OCI-LY7 (cell line): ENCODE data around the gene THAP7. TPM values are rescaled to one million over a fixed set of nuclear protein-coding genes. Genes with fewer than 3 reads are reported as not detected.

Source experiments
- BruUV-seq: library from RNA; stranded (reverse); fragments of 400-500 nt; replicated peaks from 2 replicates; lab custom pipeline; 2021; lab: Mats Ljungman, UMichigan
- CTCF ChIA-PET: fragments of 300-600 bp; sonication (Branson Sonifier 250); formaldehyde crosslinking; loops from one replicate; lab custom pipeline; 2022; ENCODE audit warnings: antibody characterized with exemption; ENCODE audit not compliant: unreplicated experiment; lab: Charles Lee
- POLR2A ChIA-PET: fragments of 300-600 bp; sonication (Branson Sonifier 250); formaldehyde crosslinking; loops from one replicate; lab custom pipeline; 2022; ENCODE audit warnings: antibody characterized with exemption; lab: Charles Lee
- DNase-seq: peaks from one replicate; pipeline ENCODE4 v3.0.0-alpha.2; 2015; ENCODE audit warnings: low spot score
- H2AFZ ChIP-seq: fragments of 200-600 bp; sonication (generic), shearing (Covaris generic); 2 replicates; pipeline ENCODE4 v1.6.1; 2014; ENCODE audit warnings: mild to moderate bottlenecking, antibody characterized with exemption, low read length, moderate library complexity
- H3K27ac ChIP-seq: fragments of 200-600 bp; sonication (generic); 2 replicates; pipeline ENCODE4 v1.5.1; 2014; ENCODE audit warnings: mixed run types, low read depth, mild to moderate bottlenecking, moderate library complexity, low read length, inconsistent platforms; ENCODE audit not compliant: poor library complexity, severe bottlenecking
- H3K36me3 ChIP-seq: fragments of 200-600 bp; sonication (generic); 2 replicates; pipeline ENCODE4 v1.6.1; 2014; ENCODE audit warnings: mild to moderate bottlenecking, antibody characterized with exemption, low read length, moderate library complexity, mixed read lengths; ENCODE audit not compliant: insufficient read depth
- H3K4me1 ChIP-seq: fragments of 200-600 bp; sonication (generic); 2 replicates; pipeline ENCODE4 v1.5.1; 2014; ENCODE audit warnings: mild to moderate bottlenecking, low read length; ENCODE audit not compliant: insufficient read depth, poor library complexity, severe bottlenecking
- H3K4me2 ChIP-seq: fragments of 200-600 bp; sonication (generic); 2 replicates; pipeline ENCODE4 v1.6.1; 2014; ENCODE audit warnings: mild to moderate bottlenecking, low read length
- H3K4me3 ChIP-seq: fragments of 200-600 bp; sonication (generic); 2 replicates; pipeline ENCODE4 v1.5.1; 2014; ENCODE audit warnings: mild to moderate bottlenecking, low read depth, low read length; ENCODE audit not compliant: poor library complexity, severe bottlenecking
- H3K79me2 ChIP-seq: fragments of 200-600 bp; sonication (generic); 2 replicates; pipeline ENCODE4 v1.6.1; 2016; ENCODE audit warnings: low read depth, mild to moderate bottlenecking, low read length, moderate library complexity, mixed read lengths; ENCODE audit not compliant: insufficient read depth
- H3K9me2 ChIP-seq: fragments of 200-600 bp; sonication (generic); 2 replicates; pipeline ENCODE4 v1.6.1; 2016; ENCODE audit warnings: mild to moderate bottlenecking, low read length, mixed read lengths; ENCODE audit not compliant: insufficient read depth
- H3K9me3 ChIP-seq: fragments of 200-600 bp; sonication (generic); 2 replicates; pipeline ENCODE4 v1.6.1; 2014; ENCODE audit warnings: mild to moderate bottlenecking, mixed run types, low read length, mixed read lengths
- H4K20me1 ChIP-seq: fragments of 200-600 bp; sonication (generic); 2 replicates; pipeline ENCODE4 v1.6.1; 2014; ENCODE audit warnings: mild to moderate bottlenecking, antibody characterized with exemption, low read length, moderate library complexity, mixed read lengths; ENCODE audit not compliant: insufficient read depth
- EZH2phosphoT487 ChIP-seq: fragments of 200-600 bp; sonication (generic); IDR thresholded peaks from 2 replicates; pipeline ENCODE4 v1.6.1; 2018; ENCODE audit warnings: low read depth, borderline replicate concordance, mild to moderate bottlenecking, mixed run types, antibody characterized with exemption, low read length, moderate library complexity, mixed read lengths
- intact Hi-C: fragments of 100-400 bp; cut with micrococcal nuclease; formaldehyde crosslinking; loops from one replicate; pipeline ENCODE4 v1.10.0; 2022; ENCODE audit not compliant: unreplicated experiment
- total RNA-seq, 2 experiments: library from RNA; depleted of rRNA in 1 of 2; stranded (reverse); fragments of >200 nt in 1 of 2; shearing (Covaris generic) in 1 of 2; gene quantifications; 2 replicates each; pipeline ENCODE4 v1.2.3, GENCODE V29; 2014 to 2022
- TF ChIP-seq, protein P1 (sequence below): fragments of 200-600 bp; sonication (generic); conservative IDR thresholded peaks from 2 replicates; pipeline ENCODE4 v1.5.1; 2014; ENCODE audit warnings: mild to moderate bottlenecking, antibody characterized with exemption, low read length, moderate library complexity, mixed read lengths

Gene THAP7
- total RNA-seq, 2 experiments from 2014 or later: 36.3 to 73.0 TPM

DNA sequence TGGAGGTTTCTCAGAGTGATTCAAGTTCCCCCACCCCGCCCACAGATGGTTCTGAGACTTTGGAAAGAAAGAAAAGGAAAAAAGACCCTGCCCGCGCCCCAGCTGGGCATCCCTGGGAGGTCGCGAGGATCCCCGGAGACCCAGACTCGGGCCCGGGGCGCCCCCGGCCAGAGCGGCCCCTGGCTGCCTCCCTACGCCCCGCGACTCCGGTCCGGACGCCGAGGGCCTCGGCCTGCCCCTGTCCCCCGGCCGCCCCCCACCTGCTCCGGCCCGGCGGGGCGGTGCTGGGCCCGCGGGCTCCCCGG lies 37.2 kb downstream of the THAP7 start:
- Histone ChIP-seq H2AFZ (no peak overlapping the region), H3K9me3 (no peaks in the 10 kb centered on the region), H3K27ac (no peak overlapping the region), H3K4me2 (no peak overlapping the region), H3K9me2 (no peaks in the 10 kb centered on the region), H3K79me2 (no peaks in the 10 kb centered on the region), H3K4me3 (no peak overlapping the region), H4K20me1 (no peaks in the 10 kb centered on the region), H3K36me3 (no peaks in the 10 kb centered on the region), H3K4me1 (peaks cover 7% of the 10 kb centered on the region)
- CTCF ChIA-PET: no interaction called here
- TF ChIP-seq EZH2phosphoT487: no peak
- TF ChIP-seq, protein P1, sequence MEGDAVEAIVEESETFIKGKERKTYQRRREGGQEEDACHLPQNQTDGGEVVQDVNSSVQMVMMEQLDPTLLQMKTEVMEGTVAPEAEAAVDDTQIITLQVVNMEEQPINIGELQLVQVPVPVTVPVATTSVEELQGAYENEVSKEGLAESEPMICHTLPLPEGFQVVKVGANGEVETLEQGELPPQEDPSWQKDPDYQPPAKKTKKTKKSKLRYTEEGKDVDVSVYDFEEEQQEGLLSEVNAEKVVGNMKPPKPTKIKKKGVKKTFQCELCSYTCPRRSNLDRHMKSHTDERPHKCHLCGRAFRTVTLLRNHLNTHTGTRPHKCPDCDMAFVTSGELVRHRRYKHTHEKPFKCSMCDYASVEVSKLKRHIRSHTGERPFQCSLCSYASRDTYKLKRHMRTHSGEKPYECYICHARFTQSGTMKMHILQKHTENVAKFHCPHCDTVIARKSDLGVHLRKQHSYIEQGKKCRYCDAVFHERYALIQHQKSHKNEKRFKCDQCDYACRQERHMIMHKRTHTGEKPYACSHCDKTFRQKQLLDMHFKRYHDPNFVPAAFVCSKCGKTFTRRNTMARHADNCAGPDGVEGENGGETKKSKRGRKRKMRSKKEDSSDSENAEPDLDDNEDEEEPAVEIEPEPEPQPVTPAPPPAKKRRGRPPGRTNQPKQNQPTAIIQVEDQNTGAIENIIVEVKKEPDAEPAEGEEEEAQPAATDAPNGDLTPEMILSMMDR: no peak
- POLR2A ChIA-PET: no interaction called here
- intact Hi-C loops: no loop called here
- DNase-seq: no peak
- BruUV-seq: no TSS peak

DNA sequence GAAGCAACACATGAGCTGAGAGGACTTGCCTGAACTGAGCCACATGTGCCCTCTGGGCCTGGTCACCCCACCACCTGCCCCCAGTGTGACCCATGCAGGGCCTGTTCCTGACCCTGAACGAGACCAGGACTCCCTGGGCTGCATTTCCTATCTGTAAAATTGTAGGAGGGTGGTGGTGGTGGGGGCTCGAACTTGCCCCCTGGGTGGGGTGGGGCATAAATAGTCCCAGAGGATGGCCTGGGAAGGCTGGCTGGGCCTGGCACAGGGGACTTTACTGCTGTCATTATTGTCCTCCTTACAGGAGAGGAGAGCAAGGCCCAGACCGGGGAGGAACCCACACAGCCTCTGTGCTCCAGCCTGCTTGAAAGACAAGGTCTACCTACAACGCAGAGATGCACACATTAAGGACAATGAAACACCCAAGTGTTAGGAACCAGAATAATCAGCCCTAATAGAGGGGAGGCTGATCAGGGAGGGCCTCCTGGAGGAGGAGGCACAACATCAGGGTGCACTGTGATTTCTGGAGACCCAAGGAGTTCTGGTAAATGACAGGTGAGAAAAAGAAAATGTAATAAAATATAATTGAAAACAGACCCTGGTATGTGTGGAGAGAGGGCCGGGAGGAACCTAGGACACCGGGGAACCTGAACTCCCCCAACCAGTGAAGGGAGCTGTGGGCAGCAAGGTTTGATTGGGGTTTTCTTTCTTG lies 37.7 kb downstream of the THAP7 start:
- H3K4me1 ChIP-seq: peaks cover 7% of the 10 kb centered on the region
- H3K79me2 ChIP-seq: no peaks in the 10 kb centered on the region
- no peak overlapping the region for H2AFZ ChIP-seq
- DNase-seq: no peak
- CTCF ChIA-PET: no interaction called here
- TF ChIP-seq, protein P1: no peak
- TF ChIP-seq EZH2phosphoT487: 0 out of 2 replicates have a peak, but pooled peaks have one; percentile 44
- H3K4me2 ChIP-seq: no peak overlapping the region
- no peaks in the 10 kb centered on the region for H3K9me3 ChIP-seq
- POLR2A ChIA-PET: interaction anchor here (0.6 kb wide), 1 partner anchor 221 kb away, joined by 3 read pairs; no protein-coding TSS in a partner anchor
- intact Hi-C loops: no loop called here
- no TSS peak for BruUV-seq
- H3K36me3 ChIP-seq: no peaks in the 10 kb centered on the region
- H3K4me3 ChIP-seq: no peak overlapping the region
- no peaks in the 10 kb centered on the region for H3K9me2 ChIP-seq
- H3K27ac ChIP-seq: no peak overlapping the region
- no peaks in the 10 kb centered on the region for H4K20me1 ChIP-seq
